T-helper 2 cell (primary cell): ENCODE data around the gene CD93.

Experiments used
- DNase-seq, 5 experiments: peaks; one replicate each; pipeline versions ENCODE4 v3.0.0 to v3.0.0-alpha.2; 2012 to 2022

CD93 gene

GRCh38 chr20:23034721-23035671, 51.1 kb downstream of the CD93 start, which contains the start of gene SSTR4:
Gene SSTR4, plus strand, starts transcription at chr20:23035312. Its CDS starts 172 bp downstream, at chr20:23035484.
- DNase-seq, result no peak

- DNase-seq, result no peak
These were observed 52.2 kb downstream of the CD93 start for GRCh38 chr20:23033918-23034317.

GRCh38 chr20:23032750-23033078, 53.4 kb downstream of the CD93 start:
- no peak for DNase-seq

GRCh38 chr20:23032056-23032749, 53.9 kb downstream of the CD93 start:
- no peak for DNase-seq

GRCh38 chr20:23031346-23031745, 54.8 kb downstream of the CD93 start:
- DNase-seq, result no peak
